Brain microvascular endothelial cell (primary cell): Measurements from ENCODE around the gene HACE1.

Experiments
- DNase-seq: peaks from one replicate; pipeline ENCODE4 v3.0.0-alpha.2; 2020
- H3K27ac ChIP-seq: fragments of 250-450 bp; sonication (Bioruptor Pico); 2 replicates; pipeline ENCODE4 v1.5.1; 2020; ENCODE audit warnings: mild to moderate bottlenecking, moderate library complexity
- H3K27me3 ChIP-seq: fragments of 250-450 bp; sonication (Bioruptor Pico); replicated peaks from 2 replicates; pipeline ENCODE4 v1.5.1; 2020; ENCODE audit warnings: mild to moderate bottlenecking
- H3K36me3 ChIP-seq: fragments of 250-450 bp; sonication (Bioruptor Pico); replicated peaks from 2 replicates; pipeline ENCODE4 v1.5.1; 2020; ENCODE audit warnings: mild to moderate bottlenecking
- H3K4me3 ChIP-seq: 2 replicates; pipeline ENCODE4 v1.5.1; 2011; ENCODE audit warnings: low read depth, mild to moderate bottlenecking, control low read depth, low read length, moderate library complexity
- CTCF ChIP-seq: IDR thresholded peaks from 2 replicates; pipeline ENCODE4 v1.5.1; 2011; ENCODE audit warnings: low read depth, mild to moderate bottlenecking, moderate library complexity, low read length, control low read depth, inconsistent platforms; ENCODE audit errors: missing control alignments
- in situ Hi-C: cut with HindIII; loops from 2 replicates; pipeline ENCODE4 v1.10.0; 2017; ENCODE audit warnings: low sequenced_read_pairs, low pct_ligation_motif_present

Gene HACE1

DNA sequence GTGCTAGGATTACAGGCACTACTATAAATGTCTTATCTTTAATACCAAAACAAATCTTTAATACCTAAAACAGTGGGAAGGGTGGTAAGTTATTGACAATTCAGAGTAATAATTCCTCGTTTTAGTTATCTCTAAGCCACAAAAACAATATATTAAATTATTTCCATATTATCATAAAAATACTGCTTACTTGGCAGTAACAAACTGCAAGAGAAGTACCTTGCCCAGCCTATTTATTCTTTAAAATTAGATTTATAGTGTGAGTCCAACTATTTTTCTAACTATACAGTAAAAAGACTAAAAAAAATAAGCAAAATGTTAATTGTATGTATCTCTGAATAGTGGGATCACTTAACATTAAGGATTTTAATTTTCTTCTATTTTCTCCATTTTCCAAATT lies 123.2 kb downstream of the HACE1 start:
- no peak overlapping the region for H3K27ac ChIP-seq
- TF ChIP-seq CTCF: no peak
- no peak for DNase-seq
- H3K27me3 ChIP-seq: no peaks in the 10 kb centered on the region
- no peak overlapping the region for H3K4me3 ChIP-seq
- no peaks in the 10 kb centered on the region for H3K36me3 ChIP-seq
- in situ Hi-C loops: no loop called here

DNA sequence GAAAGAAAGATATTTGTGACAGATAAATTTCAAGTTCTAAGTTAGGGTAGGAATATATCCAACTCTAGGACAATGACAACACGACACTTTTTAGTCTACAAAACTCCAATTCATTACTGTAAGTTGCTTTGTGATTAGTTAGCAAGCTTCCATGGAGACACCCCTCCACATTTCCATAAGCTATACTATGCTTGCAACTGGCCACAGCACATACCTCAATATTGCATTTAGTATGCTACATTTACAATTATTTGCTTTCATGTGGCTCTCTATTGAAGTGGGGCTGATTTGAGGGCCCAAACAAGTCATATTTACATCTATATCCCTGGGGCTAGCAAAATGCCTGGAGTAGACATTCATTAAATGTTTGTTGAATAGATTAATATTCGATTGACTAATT lies 129.3 kb downstream of the HACE1 start:
- no peak for DNase-seq
- Histone ChIP-seq H3K36me3 (no peaks in the 10 kb centered on the region), H3K4me3 (no peak overlapping the region), H3K27ac (no peak overlapping the region), H3K27me3 (no peaks in the 10 kb centered on the region)
- in situ Hi-C loops: no loop called here
- TF ChIP-seq CTCF: no peak

GRCh38 chr6:104729433-104729832 lies 130.3 kb downstream of the HACE1 start:
- in situ Hi-C loops: no loop called here
- Histone ChIP-seq H3K27ac (no peak overlapping the region), H3K27me3 (no peaks in the 10 kb centered on the region), H3K4me3 (no peak overlapping the region), H3K36me3 (no peaks in the 10 kb centered on the region)
- DNase-seq: no peak
- TF ChIP-seq CTCF: no peak

DNA sequence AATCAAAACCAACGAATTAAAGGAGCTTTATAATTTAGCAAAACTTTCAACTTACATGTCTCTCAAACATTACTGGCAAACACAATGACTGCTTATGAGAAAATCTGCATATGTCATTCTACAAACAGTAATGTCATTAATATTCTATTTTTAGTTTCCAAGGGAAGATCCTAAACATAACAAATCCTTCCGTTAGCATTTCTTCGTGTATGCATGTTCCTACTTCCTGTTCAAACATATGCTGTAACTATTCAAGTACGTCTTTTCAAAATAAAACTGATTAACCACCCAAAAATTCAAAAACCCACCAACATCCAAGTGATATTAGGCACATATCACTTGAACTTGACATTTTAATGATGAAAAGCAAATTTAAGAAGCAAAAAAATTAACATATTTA lies 131.3 kb downstream of the HACE1 start:
- in situ Hi-C loops: no loop called here
- Histone ChIP-seq H3K36me3 (no peaks in the 10 kb centered on the region), H3K27ac (peak overlapping the region; percentile 18), H3K4me3 (no peak overlapping the region), H3K27me3 (no peaks in the 10 kb centered on the region)
- no peak for DNase-seq
- TF ChIP-seq CTCF: no peak

DNA sequence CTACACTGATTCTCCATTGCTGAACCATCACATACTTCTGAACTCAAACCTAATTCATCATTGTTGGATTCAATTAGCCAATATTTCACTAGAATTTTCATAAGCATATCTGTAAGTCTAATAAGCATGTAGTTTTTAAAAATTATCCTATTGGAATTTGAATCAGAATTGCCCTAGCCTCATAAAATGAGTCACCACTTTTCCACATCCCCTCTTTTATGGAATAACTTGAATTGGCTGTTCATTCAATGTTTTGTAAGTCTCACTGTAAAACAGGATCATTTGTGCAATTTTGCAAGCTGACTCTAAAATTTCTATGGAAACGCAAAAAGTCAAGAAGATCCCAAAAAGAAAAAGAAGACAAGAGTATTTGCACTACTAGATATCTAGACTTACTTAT lies 141.0 kb downstream of the HACE1 start:
- no peaks in the 10 kb centered on the region for H3K27me3 ChIP-seq
- no peak for DNase-seq
- in situ Hi-C loops: no loop called here
- no peak overlapping the region for H3K27ac ChIP-seq
- no peak overlapping the region for H3K4me3 ChIP-seq
- H3K36me3 ChIP-seq: no peaks in the 10 kb centered on the region
- TF ChIP-seq CTCF: no peak

DNA sequence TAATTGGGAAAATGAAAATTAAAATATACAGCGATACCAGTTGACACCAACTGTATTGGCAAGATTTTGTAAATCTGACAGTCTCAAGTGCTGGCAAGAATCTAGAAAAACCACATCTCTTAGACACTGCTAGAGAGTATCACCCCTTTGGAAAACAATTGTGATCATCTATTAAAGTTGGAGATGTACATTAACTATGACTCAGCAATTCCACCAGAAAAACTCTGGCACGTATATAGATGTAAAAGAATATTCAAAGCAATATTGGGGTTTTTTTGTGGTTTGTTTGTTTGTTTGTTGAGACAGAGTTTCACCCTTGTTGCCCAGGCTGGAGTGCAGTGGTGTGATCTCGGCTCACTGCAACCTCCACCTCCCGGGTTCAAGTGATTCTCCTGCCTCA lies 142.9 kb downstream of the HACE1 start:
- Histone ChIP-seq H3K27me3 (no peaks in the 10 kb centered on the region), H3K36me3 (no peaks in the 10 kb centered on the region), H3K4me3 (no peak overlapping the region), H3K27ac (no peak overlapping the region)
- in situ Hi-C loops: no loop called here
- TF ChIP-seq CTCF: no peak
- no peak for DNase-seq
